ENCODE data around the gene SDHC.

- TF ChIP-seq CTCF (conservative IDR thresholded peaks at IDR 0.05; ENCODE audit: low read length) (no peak), EZH2phosphoT487 (IDR thresholded peaks at IDR 0.05; ENCODE audit: borderline replicate concordance) (no peak)
Observed at GRCh38 chr1:161333166-161333565, 19.0 kb downstream of the SDHC start.
